ENCODE results near the gene DNTT.

Gene DNTT

GRCh38 chr10:96263669-96264068, 40.6 kb upstream of the DNTT start:
- Histone ChIP-seq H3K36me3 (ENCODE audit: low read length) (peaks cover 30% of the 10 kb centered on the region), H3K9me2 (replicated peaks; ENCODE audit: insufficient read depth, low read length) (no peaks in the 10 kb centered on the region), H3K4me2 (ENCODE audit: low read depth, low read length, poor library complexity, severe bottlenecking) (peak overlapping the region; percentile 35), H4K20me1 (ENCODE audit: low read depth, low read length) (peaks cover 18% of the 10 kb centered on the region; the same call in 1 of the 2 replicates), H3K4me3 (ENCODE audit: insufficient read depth, low read length, poor library complexity, severe bottlenecking) (no peak overlapping the region), H2AFZ (ENCODE audit: low read depth, low read length, severe bottlenecking) (no peak overlapping the region), H3F3A (ENCODE audit: insufficient read depth) (peaks cover 5% of the 10 kb centered on the region; the same call in 1 of the 2 replicates), H3K27me3 (ENCODE audit: low read length) (no peaks in the 10 kb centered on the region), H3K9ac (ENCODE audit: low read length) (peak overlapping the region; percentile 9; the same call in 1 of the 2 replicates), H3K79me2 (ENCODE audit: insufficient read depth, low read length) (peaks cover 100% of the 10 kb centered on the region), H3K27ac (ENCODE audit: low read depth, low read length) (peak overlapping the region; percentile 27; the same call in 1 of the 2 replicates), H3K9me3 (ENCODE audit: insufficient read depth, low read length) (no peaks in the 10 kb centered on the region)
- TF ChIP-seq EZH2phosphoT487 (conservative IDR thresholded peaks at IDR 0.05; ENCODE audit: low read length) (no peak), CTCF (IDR thresholded peaks at IDR 0.05; ENCODE audit: insufficient read depth, low read length, poor library complexity, severe bottlenecking) (no peak)

GRCh38 chr10:96264938-96265337, 39.3 kb upstream of the DNTT start:
- Histone ChIP-seq H3K27me3 (ENCODE audit: low read length) (no peaks in the 10 kb centered on the region), H3F3A (ENCODE audit: insufficient read depth) (peaks cover 5% of the 10 kb centered on the region; the same call in 1 of the 2 replicates), H3K9ac (ENCODE audit: low read length) (no peak overlapping the region), H3K36me3 (ENCODE audit: low read length) (peaks cover 37% of the 10 kb centered on the region), H2AFZ (ENCODE audit: low read depth, low read length, severe bottlenecking) (no peak overlapping the region), H3K4me2 (ENCODE audit: low read depth, low read length, poor library complexity, severe bottlenecking) (peak overlapping the region; percentile 98), H4K20me1 (ENCODE audit: low read depth, low read length) (peaks cover 19% of the 10 kb centered on the region; the same call in 1 of the 2 replicates), H3K4me3 (ENCODE audit: insufficient read depth, low read length, poor library complexity, severe bottlenecking) (no peak overlapping the region), H3K9me2 (replicated peaks; ENCODE audit: insufficient read depth, low read length) (no peaks in the 10 kb centered on the region), H3K9me3 (ENCODE audit: insufficient read depth, low read length) (no peaks in the 10 kb centered on the region), H3K27ac (ENCODE audit: low read depth, low read length) (no peak overlapping the region), H3K79me2 (ENCODE audit: insufficient read depth, low read length) (peaks cover 100% of the 10 kb centered on the region)
- TF ChIP-seq CTCF (IDR thresholded peaks at IDR 0.05; ENCODE audit: insufficient read depth, low read length, poor library complexity, severe bottlenecking): no peak

GRCh38 chr10:96266118-96266770, 38.0 kb upstream of the DNTT start:
- Histone ChIP-seq H3K4me2 (ENCODE audit: low read depth, low read length, poor library complexity, severe bottlenecking) (peak overlapping the region; percentile 98), H3K9me3 (ENCODE audit: insufficient read depth, low read length) (no peaks in the 10 kb centered on the region), H3K27ac (ENCODE audit: low read depth, low read length) (no peak overlapping the region), H3K9me2 (replicated peaks; ENCODE audit: insufficient read depth, low read length) (no peaks in the 10 kb centered on the region), H3K36me3 (ENCODE audit: low read length) (peaks cover 36% of the 10 kb centered on the region), H2AFZ (ENCODE audit: low read depth, low read length, severe bottlenecking) (no peak overlapping the region), H4K20me1 (ENCODE audit: low read depth, low read length) (peaks cover 19% of the 10 kb centered on the region; the same call in 1 of the 2 replicates), H3K79me2 (ENCODE audit: insufficient read depth, low read length) (peaks cover 100% of the 10 kb centered on the region), H3K4me3 (ENCODE audit: insufficient read depth, low read length, poor library complexity, severe bottlenecking) (no peak overlapping the region), H3K9ac (ENCODE audit: low read length) (no peak overlapping the region), H3K27me3 (ENCODE audit: low read length) (no peaks in the 10 kb centered on the region), H3F3A (ENCODE audit: insufficient read depth) (peaks cover 5% of the 10 kb centered on the region; the same call in 1 of the 2 replicates)
- TF ChIP-seq CTCF (IDR thresholded peaks at IDR 0.05; ENCODE audit: insufficient read depth, low read length, poor library complexity, severe bottlenecking): no peak
- TF ChIP-seq EZH2phosphoT487 (conservative IDR thresholded peaks at IDR 0.05; ENCODE audit: low read length): no peak
